HepG2 (cell line): ENCODE measurements around the gene TGM1. TPM values are rescaled to one million over a fixed set of nuclear protein-coding genes. Genes with fewer than 3 reads are reported as not detected.
A peak's percentile ranks its signal among the peaks of the same experiment; 100 is the strongest.

Source experiments
- CCDC6 ChIP-seq: sonication (generic); formaldehyde crosslinking; IDR thresholded peaks from 2 replicates; pipeline ENCODE4 v1.8.1; 2022; ENCODE audit warnings: mild to moderate bottlenecking, missing genetic modification reagents, moderate library complexity
- PAX8 ChIP-seq: sonication (generic); formaldehyde crosslinking; IDR thresholded peaks from 2 replicates; pipeline ENCODE4 v1.8.0; 2022; ENCODE audit warnings: mild to moderate bottlenecking, missing genetic modification reagents, borderline replicate concordance
- POGZ ChIP-seq: sonication (generic); formaldehyde crosslinking; IDR thresholded peaks from 2 replicates; pipeline ENCODE4 v1.4.0; 2020; ENCODE audit warnings: mild to moderate bottlenecking, missing genetic modification reagents
- RBAK ChIP-seq: sonication (generic); formaldehyde crosslinking; IDR thresholded peaks from 2 replicates; pipeline ENCODE4 v1.5.1; 2020; ENCODE audit warnings: mild to moderate bottlenecking, missing genetic modification reagents
- SATB2 ChIP-seq: sonication (generic); formaldehyde crosslinking; IDR thresholded peaks from 2 replicates; pipeline ENCODE4 v1.5.0; 2020; ENCODE audit warnings: missing genetic modification reagents
- SRSF4 ChIP-seq: fragments of 200-400 bp; formaldehyde crosslinking; IDR thresholded peaks from one replicate; pipeline ENCODE4 v1.6.1; 2018; ENCODE audit warnings: mild to moderate bottlenecking, low read depth, low read length, moderate library complexity; ENCODE audit not compliant: poor library complexity, severe bottlenecking
- XBP1 ChIP-seq: sonication (generic); formaldehyde crosslinking; IDR thresholded peaks from 2 replicates; pipeline ENCODE4 v1.5.0; 2020; ENCODE audit warnings: missing genetic modification reagents
- ZNF264 ChIP-seq: sonication (generic); formaldehyde crosslinking; IDR thresholded peaks from 2 replicates; pipeline ENCODE4 v1.4.0; 2020; ENCODE audit warnings: missing genetic modification reagents
- ZNF619 ChIP-seq: sonication (generic); formaldehyde crosslinking; IDR thresholded peaks from 2 replicates; pipeline ENCODE4 v1.4.0; 2020; ENCODE audit warnings: mild to moderate bottlenecking, missing genetic modification reagents
- polyA plus RNA-seq, 8 experiments: library from polyadenylated mRNA; depleted of rRNA in 3 of 8; stranded (reverse) in 7 of 8; unstranded in 1 of 8; fragments of >200 nt; fragmentation: Illumina TruSeq in 4 of 8; extraction: Trizol in 4 of 8; gene quantifications; 2 replicates each; pipeline versions ENCODE4 v1.2.1 to v1.2.3, GENCODE V29; 2011 to 2016; ENCODE audit warnings: low read depth in 4 of 8, missing spikeins in 1 of 8, mixed read lengths in 1 of 8; ENCODE audit not compliant: insufficient read depth in 1 of 8
- total RNA-seq, 5 experiments: library from RNA; depleted of rRNA; stranded (reverse); fragments of >200 nt; fragmentation: Illumina TruSeq; extraction: Trizol; gene quantifications; 2 replicates each; pipeline ENCODE4 v1.2.3, GENCODE V29; 2016; ENCODE audit warnings: low read depth in 1 of 5
- TF ChIP-seq, protein P1 (sequence below), 2 experiments: sonication (generic) in 1 of 2; formaldehyde crosslinking in 1 of 2; IDR thresholded peaks; 2 replicates each; pipeline versions ENCODE4 v1.6.1 to v1.9.0; 2014 to 2022; ENCODE audit warnings: antibody characterized with exemption in 1 of 2, borderline replicate concordance in 1 of 2, inconsistent platforms in 1 of 2, low read depth in 1 of 2, missing genetic modification reagents in 1 of 2
- TF ChIP-seq, protein P2 (sequence below): sonication (generic); formaldehyde crosslinking; IDR thresholded peaks from 2 replicates; pipeline ENCODE4 v1.5.0; 2020; ENCODE audit warnings: missing genetic modification reagents
- TF ChIP-seq, protein P3 (sequence below): sonication (generic); formaldehyde crosslinking; IDR thresholded peaks from 2 replicates; pipeline ENCODE4 v1.5.1; 2020; ENCODE audit warnings: mild to moderate bottlenecking, missing genetic modification reagents, moderate library complexity
- TF ChIP-seq, protein P4 (sequence below): sonication (generic); formaldehyde crosslinking; IDR thresholded peaks from 2 replicates; pipeline ENCODE4 v1.8.0; 2022; ENCODE audit warnings: missing genetic modification reagents, mild to moderate bottlenecking, borderline replicate concordance

TGM1 gene
- total and polyA plus RNA-seq, 2 of the 13 experiments (the other 11 are each of a cell fraction or from before 2014, with no cell fraction given): 3.2 to 10.6 TPM

DNA sequence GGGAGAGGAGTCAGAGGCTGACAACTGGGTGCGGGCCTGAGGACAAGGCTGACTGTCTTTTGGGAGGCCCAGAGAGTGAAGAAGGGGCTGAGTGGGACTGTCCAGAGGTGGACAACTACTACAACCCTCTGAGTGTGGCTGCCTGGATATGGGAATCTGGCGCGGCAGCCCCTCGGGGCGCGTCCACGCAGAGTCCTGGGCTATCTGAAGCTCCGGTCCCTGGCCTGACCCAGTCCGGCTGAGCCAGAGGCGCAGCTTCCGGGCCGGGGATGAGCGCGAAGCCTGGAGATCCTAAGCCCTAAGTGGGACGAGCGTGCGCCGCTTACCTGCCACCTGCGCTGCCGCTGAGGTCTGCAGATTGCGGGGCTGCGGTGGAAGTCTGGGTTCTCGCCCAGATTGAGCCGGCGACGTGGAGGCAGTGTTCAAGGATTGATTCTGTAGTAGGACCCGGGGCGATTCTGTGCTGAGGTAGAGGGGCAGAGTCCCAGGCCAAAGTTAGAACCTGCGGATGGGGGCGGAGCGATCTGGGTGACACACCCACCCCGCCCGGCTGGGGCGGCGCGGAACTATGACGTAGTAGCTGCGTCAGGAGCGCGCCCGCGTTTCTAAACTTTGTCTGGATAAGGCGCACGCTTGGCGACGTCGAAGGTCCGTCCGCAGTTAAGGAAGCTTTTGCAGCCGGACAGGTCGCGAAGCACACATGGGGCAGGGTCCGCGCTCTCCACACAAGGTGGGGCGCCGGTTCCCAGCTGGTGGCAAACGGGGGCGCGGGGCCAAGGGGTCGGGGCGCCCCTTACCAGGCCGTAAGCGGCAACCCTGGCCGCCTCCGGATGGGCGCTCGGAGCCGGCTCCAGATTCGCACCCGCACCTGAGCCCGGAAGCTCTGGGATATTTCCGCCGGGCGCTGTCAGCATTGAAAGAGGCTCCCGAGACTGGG is 36.5 kb upstream of the TGM1 start, which contains the start of the genes DHRS1 and NOP9 (continued):
- TF ChIP-seq, protein P1, sequence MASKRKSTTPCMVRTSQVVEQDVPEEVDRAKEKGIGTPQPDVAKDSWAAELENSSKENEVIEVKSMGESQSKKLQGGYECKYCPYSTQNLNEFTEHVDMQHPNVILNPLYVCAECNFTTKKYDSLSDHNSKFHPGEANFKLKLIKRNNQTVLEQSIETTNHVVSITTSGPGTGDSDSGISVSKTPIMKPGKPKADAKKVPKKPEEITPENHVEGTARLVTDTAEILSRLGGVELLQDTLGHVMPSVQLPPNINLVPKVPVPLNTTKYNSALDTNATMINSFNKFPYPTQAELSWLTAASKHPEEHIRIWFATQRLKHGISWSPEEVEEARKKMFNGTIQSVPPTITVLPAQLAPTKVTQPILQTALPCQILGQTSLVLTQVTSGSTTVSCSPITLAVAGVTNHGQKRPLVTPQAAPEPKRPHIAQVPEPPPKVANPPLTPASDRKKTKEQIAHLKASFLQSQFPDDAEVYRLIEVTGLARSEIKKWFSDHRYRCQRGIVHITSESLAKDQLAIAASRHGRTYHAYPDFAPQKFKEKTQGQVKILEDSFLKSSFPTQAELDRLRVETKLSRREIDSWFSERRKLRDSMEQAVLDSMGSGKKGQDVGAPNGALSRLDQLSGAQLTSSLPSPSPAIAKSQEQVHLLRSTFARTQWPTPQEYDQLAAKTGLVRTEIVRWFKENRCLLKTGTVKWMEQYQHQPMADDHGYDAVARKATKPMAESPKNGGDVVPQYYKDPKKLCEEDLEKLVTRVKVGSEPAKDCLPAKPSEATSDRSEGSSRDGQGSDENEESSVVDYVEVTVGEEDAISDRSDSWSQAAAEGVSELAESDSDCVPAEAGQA (IDR thresholded peaks at IDR 0.05; ENCODE audit: low read depth): peak; percentile 99
- TF ChIP-seq, protein P1 (CRISPR knock-in tag; IDR thresholded peaks at IDR 0.05; ENCODE audit: borderline replicate concordance): no peak
- TF ChIP-seq SRSF4 (no peak), ZNF619 (CRISPR knock-in tag) (peak; percentile 96), CCDC6 (no peak), RBAK (CRISPR knock-in tag) (peak; percentile 84), PAX8 (CRISPR knock-in tag) (peak; percentile 98), POGZ (CRISPR knock-in tag) (peak; percentile 99), ZNF264 (CRISPR knock-in tag) (peak; percentile 94), XBP1 (CRISPR knock-in tag) (0 out of 2 replicates have a peak, but pooled peaks have one; percentile 54), SATB2 (CRISPR knock-in tag) (peak; percentile 96; the same call in 1 of the 2 replicates)
- TF ChIP-seq, protein P2, sequence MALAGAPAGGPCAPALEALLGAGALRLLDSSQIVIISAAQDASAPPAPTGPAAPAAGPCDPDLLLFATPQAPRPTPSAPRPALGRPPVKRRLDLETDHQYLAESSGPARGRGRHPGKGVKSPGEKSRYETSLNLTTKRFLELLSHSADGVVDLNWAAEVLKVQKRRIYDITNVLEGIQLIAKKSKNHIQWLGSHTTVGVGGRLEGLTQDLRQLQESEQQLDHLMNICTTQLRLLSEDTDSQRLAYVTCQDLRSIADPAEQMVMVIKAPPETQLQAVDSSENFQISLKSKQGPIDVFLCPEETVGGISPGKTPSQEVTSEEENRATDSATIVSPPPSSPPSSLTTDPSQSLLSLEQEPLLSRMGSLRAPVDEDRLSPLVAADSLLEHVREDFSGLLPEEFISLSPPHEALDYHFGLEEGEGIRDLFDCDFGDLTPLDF: peak; percentile 94
- TF ChIP-seq, protein P3, sequence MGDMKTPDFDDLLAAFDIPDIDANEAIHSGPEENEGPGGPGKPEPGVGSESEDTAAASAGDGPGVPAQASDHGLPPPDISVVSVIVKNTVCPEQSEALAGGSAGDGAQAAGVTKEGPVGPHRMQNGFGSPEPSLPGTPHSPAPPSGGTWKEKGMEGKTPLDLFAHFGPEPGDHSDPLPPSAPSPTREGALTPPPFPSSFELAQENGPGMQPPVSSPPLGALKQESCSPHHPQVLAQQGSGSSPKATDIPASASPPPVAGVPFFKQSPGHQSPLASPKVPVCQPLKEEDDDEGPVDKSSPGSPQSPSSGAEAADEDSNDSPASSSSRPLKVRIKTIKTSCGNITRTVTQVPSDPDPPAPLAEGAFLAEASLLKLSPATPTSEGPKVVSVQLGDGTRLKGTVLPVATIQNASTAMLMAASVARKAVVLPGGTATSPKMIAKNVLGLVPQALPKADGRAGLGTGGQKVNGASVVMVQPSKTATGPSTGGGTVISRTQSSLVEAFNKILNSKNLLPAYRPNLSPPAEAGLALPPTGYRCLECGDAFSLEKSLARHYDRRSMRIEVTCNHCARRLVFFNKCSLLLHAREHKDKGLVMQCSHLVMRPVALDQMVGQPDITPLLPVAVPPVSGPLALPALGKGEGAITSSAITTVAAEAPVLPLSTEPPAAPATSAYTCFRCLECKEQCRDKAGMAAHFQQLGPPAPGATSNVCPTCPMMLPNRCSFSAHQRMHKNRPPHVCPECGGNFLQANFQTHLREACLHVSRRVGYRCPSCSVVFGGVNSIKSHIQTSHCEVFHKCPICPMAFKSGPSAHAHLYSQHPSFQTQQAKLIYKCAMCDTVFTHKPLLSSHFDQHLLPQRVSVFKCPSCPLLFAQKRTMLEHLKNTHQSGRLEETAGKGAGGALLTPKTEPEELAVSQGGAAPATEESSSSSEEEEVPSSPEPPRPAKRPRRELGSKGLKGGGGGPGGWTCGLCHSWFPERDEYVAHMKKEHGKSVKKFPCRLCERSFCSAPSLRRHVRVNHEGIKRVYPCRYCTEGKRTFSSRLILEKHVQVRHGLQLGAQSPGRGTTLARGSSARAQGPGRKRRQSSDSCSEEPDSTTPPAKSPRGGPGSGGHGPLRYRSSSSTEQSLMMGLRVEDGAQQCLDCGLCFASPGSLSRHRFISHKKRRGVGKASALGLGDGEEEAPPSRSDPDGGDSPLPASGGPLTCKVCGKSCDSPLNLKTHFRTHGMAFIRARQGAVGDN (CRISPR knock-in tag): peak; percentile 99
- TF ChIP-seq, protein P4, sequence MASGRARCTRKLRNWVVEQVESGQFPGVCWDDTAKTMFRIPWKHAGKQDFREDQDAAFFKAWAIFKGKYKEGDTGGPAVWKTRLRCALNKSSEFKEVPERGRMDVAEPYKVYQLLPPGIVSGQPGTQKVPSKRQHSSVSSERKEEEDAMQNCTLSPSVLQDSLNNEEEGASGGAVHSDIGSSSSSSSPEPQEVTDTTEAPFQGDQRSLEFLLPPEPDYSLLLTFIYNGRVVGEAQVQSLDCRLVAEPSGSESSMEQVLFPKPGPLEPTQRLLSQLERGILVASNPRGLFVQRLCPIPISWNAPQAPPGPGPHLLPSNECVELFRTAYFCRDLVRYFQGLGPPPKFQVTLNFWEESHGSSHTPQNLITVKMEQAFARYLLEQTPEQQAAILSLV (CRISPR knock-in tag): peak; percentile 99
